Large intestine (tissue), 3 donors: Measurements from ENCODE around the gene SUPT5H. TPM values are rescaled to one million over a fixed set of nuclear protein-coding genes. Genes with fewer than 3 reads are reported as not detected.

ENCODE experiments used
- DNase-seq, 2 donors: peaks; one replicate each; pipeline versions ENCODE4 v3.0.0 to v3.0.0-alpha.2; 2013
- H3K27ac ChIP-seq: one replicate; pipeline ENCODE4 v1.5.1; 2013; ENCODE audit warnings: low read length
- H3K27me3 ChIP-seq: 2 replicates; pipeline ENCODE4 v1.6.1; 2013; ENCODE audit warnings: low read length; ENCODE audit not compliant: control insufficient read depth, insufficient read depth
- H3K36me3 ChIP-seq: 2 replicates; pipeline ENCODE4 v1.6.1; 2013; ENCODE audit warnings: low read length; ENCODE audit not compliant: control insufficient read depth, insufficient read depth
- H3K4me1 ChIP-seq: one replicate; pipeline ENCODE4 v1.6.1; 2013; ENCODE audit warnings: low read length; ENCODE audit not compliant: control insufficient read depth, insufficient read depth
- H3K4me3 ChIP-seq: one replicate; pipeline ENCODE4 v1.5.1; 2013; ENCODE audit warnings: low read length
- H3K9me3 ChIP-seq: one replicate; pipeline ENCODE4 v1.6.1; 2013; ENCODE audit warnings: mild to moderate bottlenecking, low read depth, low read length, moderate library complexity; ENCODE audit not compliant: control insufficient read depth
- WGBS: methylation state at CpG from one replicate; pipeline ENCODE4 v1.1.5; 2013; ENCODE audit warnings: low lambda C conversion rate; ENCODE audit not compliant: insufficient coverage; 5-methylcytosine and 5-hydroxymethylcytosine counted together
- polyA plus RNA-seq: library from polyadenylated mRNA; unstranded; fragments of 120-200 nt; gene quantifications from one replicate; pipeline ENCODE4 v1.2.1, GENCODE V29; 2013

SUPT5H gene
- polyA plus RNA-seq, 1 donor, result 119 TPM

DNA sequence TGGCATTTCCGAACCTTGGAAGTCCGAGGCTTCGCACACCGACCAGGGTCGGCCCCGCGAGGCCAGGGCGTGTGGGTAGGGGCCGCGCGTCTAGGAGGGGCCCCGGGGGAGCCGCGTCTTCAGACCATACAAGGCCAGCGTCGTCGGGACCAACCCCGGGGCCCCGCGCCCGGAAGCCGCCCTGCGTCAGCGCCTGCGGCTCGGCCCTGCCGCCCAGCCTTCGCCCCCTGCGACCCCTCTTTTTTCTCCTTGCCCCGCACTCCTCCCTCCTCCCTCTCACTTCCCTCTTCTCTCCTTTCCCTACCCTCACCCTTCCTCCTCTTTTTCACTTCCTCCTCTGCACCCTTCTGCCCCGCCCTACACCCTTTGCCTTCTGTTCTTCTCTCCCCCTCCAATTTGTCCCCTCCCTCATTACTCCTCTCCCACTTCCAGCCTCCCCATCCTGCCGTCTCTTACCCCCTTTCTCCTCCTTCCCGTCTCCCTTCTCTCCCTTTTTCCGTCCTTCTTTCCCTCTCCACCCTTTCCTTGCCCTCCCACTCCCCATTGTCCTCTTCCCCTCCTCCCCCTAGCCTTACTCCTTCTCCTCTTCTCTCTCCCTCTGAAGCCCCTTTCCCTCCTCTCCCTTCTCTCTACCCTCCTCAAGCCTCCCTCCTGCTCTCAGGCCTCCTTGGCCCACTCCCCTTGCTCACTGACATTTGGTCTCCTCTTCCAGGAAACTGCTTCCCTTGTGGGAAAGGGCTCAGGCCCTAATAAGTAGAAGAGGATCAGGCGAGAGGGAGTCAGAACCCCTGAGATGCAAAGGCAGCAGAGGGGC is 35.2 kb upstream of the SUPT5H start:
- H3K9me3 ChIP-seq, result no peaks in the 10 kb centered on the region
- H3K27ac ChIP-seq, result peak overlapping the region; percentile 98
- peak; percentile 75 to 89 for DNase-seq
- peaks cover 4% of the 10 kb centered on the region for H3K27me3 ChIP-seq
- H3K4me3 ChIP-seq, result peak overlapping the region; percentile 78
- 0% methylated on average over 12 of the region's 35 CpGs for WGBS
- peaks cover 29% of the 10 kb centered on the region for H3K4me1 ChIP-seq
- peaks cover 15% of the 10 kb centered on the region for H3K36me3 ChIP-seq

DNA sequence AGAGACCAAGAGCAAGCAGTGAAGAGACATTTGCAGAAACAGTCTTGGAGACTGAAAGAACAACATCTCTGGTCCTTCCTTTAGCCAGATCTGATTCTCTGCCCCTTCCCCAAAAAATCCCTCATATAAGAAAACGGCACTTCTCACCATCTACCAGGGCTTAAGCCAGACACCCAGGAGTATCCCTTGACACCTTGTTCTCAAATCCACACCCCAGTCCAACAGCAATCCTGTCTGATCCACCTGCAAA is 34.6 kb upstream of the SUPT5H start:
- peaks cover 24% of the 10 kb centered on the region for H3K4me1 ChIP-seq
- H3K9me3 ChIP-seq, result no peaks in the 10 kb centered on the region
- H3K27ac ChIP-seq, result peak overlapping the region; percentile 98
- peak overlapping the region; percentile 78 for H3K4me3 ChIP-seq
- WGBS, result 20% methylated on average over 1 of the region's 1 CpG
- peaks cover 4% of the 10 kb centered on the region for H3K27me3 ChIP-seq
- peaks cover 16% of the 10 kb centered on the region for H3K36me3 ChIP-seq
- no peak for DNase-seq

- Histone ChIP-seq H3K27ac (peak overlapping the region; percentile 98), H3K9me3 (no peaks in the 10 kb centered on the region), H3K36me3 (peaks cover 20% of the 10 kb centered on the region), H3K4me3 (peak overlapping the region; percentile 78), H3K27me3 (peaks cover 4% of the 10 kb centered on the region), H3K4me1 (peaks cover 21% of the 10 kb centered on the region)
- DNase-seq, result peak; percentile 91 to 95
- WGBS, result 4% methylated on average over 3 of the region's 9 CpGs
Measured at GRCh38 chr19:39411081-39411831, 34.1 kb upstream of the SUPT5H start.

DNA sequence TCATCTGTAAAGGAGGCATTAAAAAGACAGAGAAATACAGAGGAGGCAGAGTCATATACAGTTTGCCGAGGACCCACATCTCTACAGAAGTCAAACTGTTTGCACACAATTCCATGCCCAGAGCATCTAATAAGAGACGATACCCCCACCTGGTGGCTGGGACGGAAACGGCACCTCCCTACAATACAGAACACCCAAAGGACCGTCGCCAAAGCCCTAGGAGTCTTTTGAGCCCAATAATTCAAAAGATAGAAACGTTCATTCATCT is 33.6 kb upstream of the SUPT5H start:
- no peaks in the 10 kb centered on the region for H3K9me3 ChIP-seq
- no CpG with 5 or more reads among the region's 7 CpGs for WGBS
- peaks cover 20% of the 10 kb centered on the region for H3K36me3 ChIP-seq
- H3K27me3 ChIP-seq, result peaks cover 4% of the 10 kb centered on the region
- peak overlapping the region; percentile 98 for H3K27ac ChIP-seq
- DNase-seq, result peak; percentile 89 to 90
- peaks cover 21% of the 10 kb centered on the region for H3K4me1 ChIP-seq
- H3K4me3 ChIP-seq, result peak overlapping the region; percentile 23

- peaks cover 21% of the 10 kb centered on the region for H3K4me1 ChIP-seq
Measured at GRCh38 chr19:39412100-39412866, 33.1 kb upstream of the SUPT5H start, which contains the start of gene PLEKHG2. TSS of gene PLEKHG2 (plus strand) at chr19:39412669. CDS start at chr19:39414087, 1,418 bp downstream.

GRCh38 chr19:39412867-39413271 is 32.5 kb upstream of the SUPT5H start:
- peaks cover 19% of the 10 kb centered on the region for H3K36me3 ChIP-seq
- peak overlapping the region; percentile 89 for H3K4me3 ChIP-seq
- WGBS, result no CpG with 5 or more reads among the region's 24 CpGs
- H3K9me3 ChIP-seq, result no peaks in the 10 kb centered on the region
- H3K4me1 ChIP-seq, result peaks cover 21% of the 10 kb centered on the region
- DNase-seq, result no peak
- H3K27ac ChIP-seq, result peak overlapping the region; percentile 79
- H3K27me3 ChIP-seq, result peaks cover 4% of the 10 kb centered on the region

More at GRCh38 chr19:39412100-39412866, 33.1 kb upstream of the SUPT5H start, which contains the start of gene PLEKHG2:
- Histone ChIP-seq H3K9me3 (no peaks in the 10 kb centered on the region), H3K36me3 (peaks cover 20% of the 10 kb centered on the region), H3K27ac (peak within 1 kb of the TSS; percentile 98), H3K4me3 (peak within 1 kb of the TSS; percentile 89), H3K27me3 (peaks cover 4% of the 10 kb centered on the region)
- DNase-seq, result peak; percentile 99 to 100
- no CpG with 5 or more reads among the region's 60 CpGs for WGBS

DNA sequence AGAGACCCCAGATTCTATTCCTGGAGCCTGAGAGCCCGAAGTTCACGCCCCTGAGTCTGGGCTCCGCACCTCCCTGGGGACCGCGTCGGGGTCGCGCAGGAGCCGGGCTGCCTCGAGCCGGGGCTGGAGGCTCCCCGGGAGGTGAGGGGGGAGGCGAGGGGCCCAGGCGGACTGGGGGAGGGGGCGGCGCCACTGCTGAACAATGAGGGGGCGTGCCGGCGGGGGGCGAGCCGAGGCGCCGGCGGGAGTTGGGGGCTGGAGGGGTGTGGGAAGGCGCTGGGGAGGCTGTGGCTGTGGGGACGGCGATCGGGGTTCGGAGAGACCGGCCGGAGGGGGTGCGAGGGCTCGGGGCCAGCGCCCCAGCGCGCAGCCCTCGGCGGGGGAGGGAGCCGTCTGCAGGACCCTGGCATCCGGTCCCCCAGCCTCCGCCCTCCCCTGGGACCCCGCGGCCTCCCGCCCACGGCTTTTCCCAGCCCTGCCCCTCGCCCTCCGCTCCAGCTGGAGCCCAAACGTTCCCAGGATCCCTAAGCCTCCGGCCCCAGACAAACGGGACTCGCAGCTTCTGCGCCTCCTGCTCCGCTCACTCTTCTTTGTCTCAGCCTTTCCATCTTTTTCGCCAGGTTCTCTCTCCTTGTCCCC is 32.0 kb upstream of the SUPT5H start:
- WGBS, result 6% methylated on average over 6 of the region's 54 CpGs
- peaks cover 21% of the 10 kb centered on the region for H3K4me1 ChIP-seq
- H3K4me3 ChIP-seq, result peak overlapping the region; percentile 89
- H3K36me3 ChIP-seq, result peaks cover 17% of the 10 kb centered on the region
- peak; percentile 43 to 66 for DNase-seq
- peaks cover 4% of the 10 kb centered on the region for H3K27me3 ChIP-seq
- H3K9me3 ChIP-seq, result no peaks in the 10 kb centered on the region
- peak overlapping the region; percentile 79 for H3K27ac ChIP-seq

- no peaks in the 10 kb centered on the region for H3K9me3 ChIP-seq
- peaks cover 21% of the 10 kb centered on the region for H3K4me1 ChIP-seq
- H3K27ac ChIP-seq, result peak overlapping the region; percentile 48
- 90% methylated on average over 2 of the region's 18 CpGs for WGBS
- no peak for DNase-seq
- peaks cover 4% of the 10 kb centered on the region for H3K27me3 ChIP-seq
- H3K4me3 ChIP-seq, result peak overlapping the region; percentile 89
- peaks cover 16% of the 10 kb centered on the region for H3K36me3 ChIP-seq
Measured at GRCh38 chr19:39413911-39414608, 31.3 kb upstream of the SUPT5H start.

GRCh38 chr19:39415111-39416046 is 30.0 kb upstream of the SUPT5H start:
- peaks cover 19% of the 10 kb centered on the region for H3K36me3 ChIP-seq
- peaks cover 4% of the 10 kb centered on the region for H3K27me3 ChIP-seq
- peak overlapping the region; percentile 89 for H3K4me3 ChIP-seq
- WGBS, result no CpG with 5 or more reads among the region's 35 CpGs
- no peak overlapping the region for H3K27ac ChIP-seq
- DNase-seq, result no peak
- H3K9me3 ChIP-seq, result no peaks in the 10 kb centered on the region
- peaks cover 18% of the 10 kb centered on the region for H3K4me1 ChIP-seq
